Parathyroid adenoma (tissue), 2 donors: Measurements from ENCODE around the gene PLPPR3.

Source experiments
- H2AFZ ChIP-seq: fragments of 300-600 bp; sonication (generic); one replicate; pipeline ENCODE4 v1.7.0; 2017; ENCODE audit warnings: antibody characterized with exemption, mild to moderate bottlenecking
- H3K27ac ChIP-seq: fragments of 300-600 bp; sonication (generic); one replicate; pipeline ENCODE4 v1.7.0; 2017
- H3K27me3 ChIP-seq: fragments of 300-600 bp; sonication (generic); one replicate; pipeline ENCODE4 v1.7.0; 2017; ENCODE audit warnings: low read length; ENCODE audit not compliant: control insufficient read depth, insufficient read depth
- H3K36me3 ChIP-seq: fragments of 300-600 bp; sonication (generic); one replicate; pipeline ENCODE4 v1.7.0; 2017; ENCODE audit warnings: low read length; ENCODE audit not compliant: control insufficient read depth, insufficient read depth
- H3K4me1 ChIP-seq: fragments of 300-600 bp; sonication (generic); one replicate; pipeline ENCODE4 v1.7.0; 2017; ENCODE audit warnings: control low read depth
- H3K4me2 ChIP-seq: fragments of 300-600 bp; sonication (generic); one replicate; pipeline ENCODE4 v1.7.0; 2017; ENCODE audit warnings: low read length
- H3K4me3 ChIP-seq: fragments of 300-600 bp; sonication (generic); one replicate; pipeline ENCODE4 v1.7.0; 2017; ENCODE audit warnings: low read depth, low read length
- H3K79me2 ChIP-seq: fragments of 300-600 bp; sonication (generic); one replicate; pipeline ENCODE4 v1.7.0; 2017; ENCODE audit warnings: control low read depth
- H3K9ac ChIP-seq: fragments of 300-600 bp; sonication (generic); one replicate; pipeline ENCODE4 v1.7.0; 2017; ENCODE audit warnings: mild to moderate bottlenecking
- H3K9me3 ChIP-seq: fragments of 300-600 bp; sonication (generic); one replicate; pipeline ENCODE4 v1.7.0; 2017; ENCODE audit warnings: low read length; ENCODE audit not compliant: control insufficient read depth
- TF ChIP-seq, protein P1 (sequence below): fragments of 300-600 bp; sonication (generic); IDR thresholded peaks from one replicate; pipeline ENCODE4 v1.7.0; 2017; ENCODE audit warnings: antibody characterized with exemption, mild to moderate bottlenecking
- donor health status: primary hyperparathyroidism.

Gene PLPPR3

GRCh38 chr19:811506-812048 lies 10.2 kb downstream of the PLPPR3 start:
- TF ChIP-seq, protein P1, sequence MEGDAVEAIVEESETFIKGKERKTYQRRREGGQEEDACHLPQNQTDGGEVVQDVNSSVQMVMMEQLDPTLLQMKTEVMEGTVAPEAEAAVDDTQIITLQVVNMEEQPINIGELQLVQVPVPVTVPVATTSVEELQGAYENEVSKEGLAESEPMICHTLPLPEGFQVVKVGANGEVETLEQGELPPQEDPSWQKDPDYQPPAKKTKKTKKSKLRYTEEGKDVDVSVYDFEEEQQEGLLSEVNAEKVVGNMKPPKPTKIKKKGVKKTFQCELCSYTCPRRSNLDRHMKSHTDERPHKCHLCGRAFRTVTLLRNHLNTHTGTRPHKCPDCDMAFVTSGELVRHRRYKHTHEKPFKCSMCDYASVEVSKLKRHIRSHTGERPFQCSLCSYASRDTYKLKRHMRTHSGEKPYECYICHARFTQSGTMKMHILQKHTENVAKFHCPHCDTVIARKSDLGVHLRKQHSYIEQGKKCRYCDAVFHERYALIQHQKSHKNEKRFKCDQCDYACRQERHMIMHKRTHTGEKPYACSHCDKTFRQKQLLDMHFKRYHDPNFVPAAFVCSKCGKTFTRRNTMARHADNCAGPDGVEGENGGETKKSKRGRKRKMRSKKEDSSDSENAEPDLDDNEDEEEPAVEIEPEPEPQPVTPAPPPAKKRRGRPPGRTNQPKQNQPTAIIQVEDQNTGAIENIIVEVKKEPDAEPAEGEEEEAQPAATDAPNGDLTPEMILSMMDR, result no peak
- H3K4me3 ChIP-seq, result no peak overlapping the region
- H3K36me3 ChIP-seq, result no peaks in the 10 kb centered on the region
- no peaks in the 10 kb centered on the region for H3K9me3 ChIP-seq
- no peaks in the 10 kb centered on the region for H3K4me1 ChIP-seq
- no peak overlapping the region for H3K9ac ChIP-seq
- H3K79me2 ChIP-seq, result peaks cover 13% of the 10 kb centered on the region
- no peaks in the 10 kb centered on the region for H3K27me3 ChIP-seq
- H2AFZ ChIP-seq, result no peak overlapping the region
- no peak overlapping the region for H3K4me2 ChIP-seq
- H3K27ac ChIP-seq, result no peak overlapping the region

DNA sequence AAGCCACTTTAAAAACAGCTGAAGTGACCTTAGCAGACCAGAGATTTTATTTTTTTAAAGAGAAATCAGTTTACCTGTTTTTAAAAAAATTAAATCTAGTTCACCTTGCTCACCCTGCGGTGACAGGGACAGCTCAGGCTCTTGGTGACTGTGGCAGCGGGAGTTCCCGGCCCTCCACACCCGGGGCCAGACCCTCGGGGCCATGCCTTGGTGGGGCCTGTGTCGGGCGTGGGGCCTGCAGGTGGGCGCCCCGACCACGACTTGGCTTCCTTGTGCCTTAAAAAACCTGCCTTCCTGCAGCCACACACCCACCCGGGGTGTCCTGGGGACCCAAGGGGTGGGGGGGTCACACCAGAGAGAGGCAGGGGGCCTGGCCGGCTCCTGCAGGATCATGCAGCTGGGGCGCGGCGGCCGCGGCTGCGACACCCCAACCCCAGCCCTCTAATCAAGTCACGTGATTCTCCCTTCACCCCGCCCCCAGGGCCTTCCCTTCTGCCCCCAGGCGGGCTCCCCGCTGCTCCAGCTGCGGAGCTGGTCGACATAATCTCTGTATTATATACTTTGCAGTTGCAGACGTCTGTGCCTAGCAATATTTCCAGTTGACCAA lies 10.8 kb downstream of the PLPPR3 start:
- H3K36me3 ChIP-seq, result no peaks in the 10 kb centered on the region
- H3K4me1 ChIP-seq, result no peaks in the 10 kb centered on the region
- no peak overlapping the region for H2AFZ ChIP-seq
- H3K9ac ChIP-seq, result no peak overlapping the region
- H3K9me3 ChIP-seq, result no peaks in the 10 kb centered on the region
- H3K79me2 ChIP-seq, result peaks cover 17% of the 10 kb centered on the region
- TF ChIP-seq, protein P1, result no peak
- no peaks in the 10 kb centered on the region for H3K27me3 ChIP-seq
- H3K4me3 ChIP-seq, result no peak overlapping the region
- no peak overlapping the region for H3K27ac ChIP-seq
- no peak overlapping the region for H3K4me2 ChIP-seq

DNA sequence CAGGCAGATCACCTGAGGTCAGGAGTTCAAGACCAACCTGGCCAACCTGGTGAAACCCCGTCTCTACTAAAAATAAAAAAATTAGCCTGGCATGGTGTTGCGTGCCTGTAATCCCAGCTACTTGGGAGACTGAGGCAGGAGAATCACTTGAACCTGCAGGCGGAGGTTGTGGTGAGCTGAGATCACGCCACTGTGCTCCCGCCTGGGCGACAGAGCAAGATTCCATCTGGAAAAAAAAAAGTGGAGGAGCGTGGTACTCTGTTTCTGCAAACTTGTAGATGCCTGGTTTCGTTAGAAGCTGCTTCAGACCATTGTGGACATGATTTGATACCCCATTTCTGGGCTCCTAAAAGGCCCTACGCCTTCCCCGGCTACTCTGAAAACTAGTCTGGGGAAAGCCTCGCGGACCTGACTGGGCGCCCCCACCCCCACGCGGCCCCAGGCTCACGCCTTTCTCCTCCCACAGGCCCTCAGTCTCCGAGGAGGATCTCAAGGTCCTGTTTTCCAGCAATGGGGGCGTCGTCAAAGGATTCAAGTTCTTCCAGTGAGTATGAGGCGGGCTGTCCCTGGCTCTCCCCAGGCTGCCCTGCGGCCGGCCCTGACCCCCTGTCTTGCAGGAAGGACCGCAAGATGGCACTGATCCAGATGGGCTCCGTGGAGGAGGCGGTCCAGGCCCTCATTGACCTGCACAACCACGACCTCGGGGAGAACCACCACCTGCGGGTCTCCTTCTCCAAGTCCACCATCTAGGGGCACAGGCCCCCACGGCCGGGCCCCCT lies 11.5 kb downstream of the PLPPR3 start:
- Histone ChIP-seq H3K9ac (no peak overlapping the region), H3K4me2 (no peak overlapping the region), H3K4me3 (no peak overlapping the region), H3K4me1 (no peaks in the 10 kb centered on the region), H3K9me3 (no peaks in the 10 kb centered on the region), H3K36me3 (no peaks in the 10 kb centered on the region), H2AFZ (no peak overlapping the region), H3K27ac (no peak overlapping the region), H3K79me2 (peaks cover 25% of the 10 kb centered on the region), H3K27me3 (no peaks in the 10 kb centered on the region)
- TF ChIP-seq, protein P1, result no peak

GRCh38 chr19:808423-808775 lies 13.4 kb downstream of the PLPPR3 start:
- peaks cover 2% of the 10 kb centered on the region for H3K4me1 ChIP-seq
- no peaks in the 10 kb centered on the region for H3K27me3 ChIP-seq
- H3K79me2 ChIP-seq, result peaks cover 43% of the 10 kb centered on the region
- no peaks in the 10 kb centered on the region for H3K9me3 ChIP-seq
- H3K36me3 ChIP-seq, result no peaks in the 10 kb centered on the region
- TF ChIP-seq, protein P1, result no peak
- H3K4me2 ChIP-seq, result no peak overlapping the region
- H2AFZ ChIP-seq, result no peak overlapping the region
- no peak overlapping the region for H3K4me3 ChIP-seq
- H3K27ac ChIP-seq, result no peak overlapping the region
- H3K9ac ChIP-seq, result no peak overlapping the region
